ENCODE measurements around the gene RASGRF1.
A peak's percentile ranks its signal among the peaks of the same experiment; 100 is the strongest.

The RASGRF1 gene

DNA sequence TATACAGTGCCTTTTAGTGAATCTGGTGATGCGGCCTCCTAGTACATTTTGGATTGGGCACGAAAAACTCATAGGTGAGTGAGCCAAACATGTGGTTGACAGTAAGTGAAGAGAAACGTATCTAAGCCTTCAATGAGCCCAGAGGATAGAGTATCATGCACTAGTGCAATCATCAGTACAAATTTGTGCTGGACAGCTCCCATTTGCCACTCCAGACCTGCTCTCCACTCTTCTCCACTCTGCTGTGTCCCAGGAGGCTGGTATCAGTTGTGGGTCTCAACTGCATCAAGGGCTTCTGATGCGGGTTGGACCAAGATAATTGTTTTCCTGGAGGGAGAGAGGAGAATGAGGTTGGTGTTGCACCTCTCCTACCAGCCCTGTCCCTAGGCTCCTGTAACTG lies 9.1 kb upstream of the RASGRF1 start:
- no peak for DNase-seq

- DNase-seq = no peak
These were observed 4.0 kb upstream of the RASGRF1 start for GRCh38 chr15:79094611-79095021.

DNA sequence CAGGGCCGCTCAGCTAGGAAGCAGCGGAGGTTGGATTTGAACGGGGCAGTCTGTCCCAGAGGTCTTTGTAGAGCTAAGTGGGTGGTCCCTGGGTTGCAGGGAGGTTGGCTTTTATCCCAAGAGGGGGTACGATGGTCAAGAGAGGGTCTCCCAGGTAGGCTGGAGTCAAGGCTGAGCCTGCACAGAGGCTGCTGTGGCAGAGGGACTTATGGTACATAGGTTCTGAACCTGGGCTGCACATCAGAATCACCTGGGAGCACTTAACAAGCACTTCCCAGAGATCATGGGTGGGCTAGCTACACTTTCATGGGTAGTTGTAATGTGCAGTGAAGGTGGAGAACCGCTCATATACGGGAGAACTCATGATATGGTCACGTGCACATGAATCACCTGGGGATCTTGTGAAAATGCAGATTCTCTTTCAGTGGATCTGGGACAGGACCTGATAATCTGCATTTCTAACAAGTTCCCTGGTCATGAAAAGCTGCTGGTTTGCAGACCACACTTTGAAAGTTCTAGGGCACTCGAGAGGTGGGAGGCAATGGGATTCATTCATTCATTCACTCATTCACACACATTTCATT lies 2.9 kb upstream of the RASGRF1 start:
- DNase-seq = no peak

DNA sequence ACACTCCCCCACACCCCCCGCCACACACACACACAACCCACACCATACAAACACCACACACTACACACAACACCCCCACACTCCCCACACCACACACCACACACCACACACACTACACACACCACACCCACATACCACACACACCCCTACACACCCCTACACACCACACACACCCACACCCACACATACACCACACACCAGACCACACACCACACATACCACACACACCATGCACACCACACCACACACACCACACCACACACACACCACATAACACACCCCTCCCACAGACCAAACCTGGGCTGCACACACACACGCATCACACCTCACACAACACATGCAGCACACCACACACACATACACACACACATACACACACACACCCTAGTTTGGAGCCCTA lies 1.8 kb upstream of the RASGRF1 start:
- DNase-seq = no peak

DNA sequence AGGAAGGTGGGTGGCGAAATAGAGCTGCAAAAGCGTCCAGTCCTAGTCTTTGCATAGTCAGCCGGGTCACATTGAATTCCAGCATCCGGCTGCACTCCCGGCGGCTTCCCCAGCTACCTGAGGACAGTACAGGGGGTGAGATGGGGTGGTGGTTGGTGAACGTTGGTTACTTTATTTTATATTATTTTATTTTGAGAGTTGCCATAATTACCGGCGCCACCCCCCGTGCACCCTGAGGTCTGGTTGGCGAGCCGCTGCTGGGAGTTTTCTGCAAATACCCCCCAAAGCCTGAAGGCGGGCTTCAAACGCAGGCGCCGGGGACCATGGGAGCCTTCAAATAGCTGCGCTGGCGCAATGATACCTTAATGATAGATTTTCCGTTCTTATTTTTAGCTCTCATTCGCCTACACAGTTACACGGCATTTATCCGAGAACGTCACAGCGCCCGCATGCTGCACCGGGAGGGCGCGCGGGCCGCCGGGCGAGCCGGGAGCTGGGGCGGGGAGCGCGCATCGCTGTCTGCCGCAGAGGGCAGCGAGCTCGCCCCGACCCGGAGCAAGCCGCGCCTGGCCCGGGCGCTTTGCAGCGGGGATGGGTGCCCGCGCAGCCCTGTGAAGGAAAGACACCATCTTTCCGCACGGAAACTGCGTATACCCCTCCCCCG lies 756 bp upstream of the RASGRF1 start:
- no peak for DNase-seq

GRCh38 chr15:79089890-79090486 lies 592 bp downstream of the RASGRF1 start:
- DNase-seq = no peak

GRCh38 chr15:79089331-79089889 lies 1.2 kb downstream of the RASGRF1 start:
- no peak for DNase-seq

DNA sequence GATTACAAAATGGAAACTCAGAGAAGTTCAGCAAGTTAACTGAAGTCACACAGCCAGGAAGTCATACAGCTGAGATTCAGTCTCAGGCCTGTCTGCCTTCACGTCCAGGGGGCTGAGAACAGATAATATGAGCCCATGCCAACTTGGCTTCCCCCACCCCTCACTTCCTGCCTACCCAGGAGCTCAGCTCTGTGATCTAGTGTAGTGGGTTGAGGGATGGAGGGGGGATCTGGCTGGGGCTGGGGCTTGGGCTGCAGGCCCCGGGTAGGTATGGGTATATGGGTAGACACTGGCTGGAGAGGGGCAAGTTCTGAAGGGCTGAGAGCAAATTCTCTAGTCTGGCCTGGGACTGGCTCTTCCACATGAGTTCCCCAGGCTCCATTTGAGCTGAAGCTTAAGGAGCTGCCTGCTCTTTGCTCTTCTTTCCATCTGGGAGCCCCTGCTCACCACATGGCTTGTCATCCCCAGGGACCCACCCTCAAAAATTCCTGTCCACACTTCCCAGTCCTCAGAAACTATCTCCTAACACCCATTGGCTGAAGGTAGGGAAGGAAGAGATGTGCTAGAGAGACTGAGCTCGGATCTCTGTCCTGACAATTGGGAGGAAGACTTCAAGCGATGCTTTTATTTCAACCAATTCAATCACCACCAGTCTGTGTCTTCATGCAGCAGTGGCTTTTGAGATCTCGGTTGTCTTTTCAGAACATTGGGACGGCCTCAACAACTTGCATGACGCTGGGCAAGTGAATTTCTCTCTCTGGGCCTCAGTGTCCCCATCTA lies 2.0 kb downstream of the RASGRF1 start:
- DNase-seq = no peak

DNA sequence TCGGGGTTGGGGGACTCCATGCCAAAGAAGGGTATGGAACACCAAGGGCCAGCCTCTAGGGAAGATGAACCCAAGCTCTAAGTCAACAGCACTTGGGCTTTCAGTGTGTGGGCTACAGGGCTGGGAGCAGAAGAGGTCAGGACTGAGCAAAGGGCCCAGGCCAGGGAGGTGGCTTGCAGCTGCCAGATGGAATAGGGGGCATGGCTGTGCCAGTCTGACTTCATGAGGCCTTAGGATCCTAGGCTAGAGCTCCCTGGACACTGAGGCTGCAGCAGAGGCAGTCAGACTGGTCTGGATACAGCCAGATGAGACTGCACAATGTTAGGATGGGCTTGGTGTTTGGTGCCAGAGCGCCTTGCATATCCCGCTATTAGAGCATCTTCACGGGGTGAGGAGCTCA lies 3.8 kb downstream of the RASGRF1 start:
- no peak for DNase-seq

GRCh38 chr15:79084308-79084968 lies 6.1 kb downstream of the RASGRF1 start:
- no peak for DNase-seq

- DNase-seq = no peak
These were observed 7.4 kb downstream of the RASGRF1 start for GRCh38 chr15:79083154-79083553.

DNA sequence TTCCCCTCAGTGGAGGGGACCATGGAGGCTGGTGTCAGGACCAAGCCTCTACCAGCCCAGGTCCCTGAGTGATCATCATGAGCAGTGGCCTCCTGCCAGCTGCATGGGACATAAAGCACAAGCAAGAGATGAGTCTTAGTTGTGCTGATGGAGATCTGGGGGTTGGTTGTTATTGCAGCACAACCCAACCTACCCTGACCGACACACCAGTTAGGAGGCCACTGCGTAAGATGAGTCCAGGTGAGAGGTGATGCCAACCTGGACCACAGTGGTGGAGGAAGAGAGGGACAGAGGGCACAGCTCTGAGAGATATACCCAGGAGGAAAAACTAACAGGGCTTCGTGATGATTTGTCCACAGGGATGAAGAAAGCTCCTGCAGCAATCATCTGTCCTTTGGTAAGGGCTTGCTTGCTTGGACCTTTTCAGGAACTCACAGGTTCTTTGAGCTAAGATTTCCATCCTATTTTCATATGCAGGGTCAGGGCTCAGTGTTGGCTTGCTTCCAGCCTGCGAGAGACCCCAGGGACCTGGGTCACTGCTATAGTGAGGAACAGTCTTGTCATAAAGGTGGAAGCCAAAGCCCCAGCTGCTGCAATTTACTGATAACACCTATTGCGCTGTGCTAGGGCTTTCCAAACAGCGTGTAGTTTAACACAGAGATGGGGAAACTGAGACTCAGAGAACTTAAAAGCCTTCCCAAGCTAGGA lies 8.1 kb downstream of the RASGRF1 start:
- DNase-seq = no peak

DNA sequence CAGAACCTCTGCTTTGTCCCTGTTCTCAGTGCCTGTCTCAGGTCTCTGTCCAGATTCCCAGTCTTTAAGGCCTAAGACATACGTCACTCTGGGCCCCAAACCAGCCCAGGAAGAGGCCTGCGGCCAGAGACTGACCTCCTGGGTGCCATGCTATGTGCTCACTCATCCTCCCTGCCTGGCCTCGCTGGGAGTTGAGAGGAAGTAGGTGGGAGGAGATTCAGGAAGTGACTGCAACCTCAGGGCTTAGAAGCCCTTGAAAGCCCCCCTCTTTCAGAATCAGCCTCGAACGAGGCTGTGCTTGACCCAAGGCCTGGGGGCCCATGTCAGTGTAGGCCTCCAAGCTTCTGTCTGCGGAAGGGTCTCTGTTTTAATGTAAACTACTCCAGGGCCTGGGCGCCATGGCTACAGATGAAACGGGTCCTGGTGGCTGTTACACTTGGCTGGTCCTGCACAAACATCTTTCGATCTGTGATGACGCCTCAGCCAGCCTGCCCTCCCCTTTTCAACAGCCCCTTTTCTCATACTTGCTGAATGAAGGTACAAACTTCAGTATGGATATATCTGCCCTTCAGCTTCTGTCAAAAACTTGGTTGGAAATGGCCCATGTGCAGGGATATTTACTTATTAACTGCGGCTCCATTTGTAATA lies 11.7 kb downstream of the RASGRF1 start:
- DNase-seq = peak; percentile 18

- no peak for DNase-seq
These were observed 12.6 kb downstream of the RASGRF1 start for GRCh38 chr15:79078003-79078402.

- DNase-seq = no peak
These were observed 13.9 kb downstream of the RASGRF1 start for GRCh38 chr15:79076661-79077060.

GRCh38 chr15:79075256-79075655 lies 15.3 kb downstream of the RASGRF1 start:
- no peak for DNase-seq

- no peak for DNase-seq
These were observed 17.2 kb downstream of the RASGRF1 start for GRCh38 chr15:79073336-79073735.

GRCh38 chr15:79071901-79072300 lies 18.7 kb downstream of the RASGRF1 start:
- DNase-seq = no peak

- no peak for DNase-seq
These were observed 21.8 kb downstream of the RASGRF1 start for GRCh38 chr15:79068790-79069189.

GRCh38 chr15:79067969-79068368 lies 22.6 kb downstream of the RASGRF1 start:
- no peak for DNase-seq

DNA sequence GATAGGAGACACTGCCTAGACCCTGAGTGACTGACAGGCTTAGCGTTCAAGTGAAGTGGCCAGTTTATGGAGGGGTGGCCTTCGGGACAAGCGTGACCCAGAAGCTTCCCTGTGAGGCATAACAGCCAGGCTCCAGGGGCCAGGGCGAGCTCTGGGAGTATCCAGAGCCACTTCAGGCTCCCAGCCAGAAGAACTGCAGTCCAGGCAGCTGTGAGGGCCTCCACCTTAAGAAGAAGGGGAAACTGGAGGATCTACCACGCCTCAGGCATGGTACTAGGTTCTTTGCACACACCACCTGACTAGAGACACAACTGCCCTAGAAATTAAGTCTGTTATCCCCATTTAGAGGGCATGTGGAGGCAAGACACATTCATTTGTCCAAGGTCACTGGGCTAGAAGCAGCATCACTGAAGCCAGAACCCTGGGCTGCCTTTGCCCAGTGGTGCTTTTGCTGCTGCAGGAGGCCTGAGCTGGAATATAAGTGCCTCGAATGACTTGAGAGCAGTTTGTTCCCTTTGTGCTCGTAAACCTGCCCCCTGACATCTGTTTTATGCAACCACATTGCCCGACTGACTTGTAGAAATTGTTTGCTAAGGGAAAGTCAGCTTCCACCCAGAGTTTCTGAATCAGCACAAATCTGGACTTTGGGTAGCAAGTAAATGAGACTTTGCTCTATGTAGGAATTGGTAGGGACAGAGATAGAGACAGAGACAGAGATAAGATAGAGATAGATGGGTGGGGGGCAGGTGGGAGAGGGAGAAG lies 23.3 kb downstream of the RASGRF1 start:
- no peak for DNase-seq
